Endothelial cell of umbilical vein (primary cell): ENCODE results near the gene ADD2.

Source experiments
- EZH2 ChIP-seq: IDR thresholded peaks from 2 replicates; pipeline ENCODE4 v1.6.1; 2012; ENCODE audit warnings: borderline replicate concordance, low read depth, mild to moderate bottlenecking, moderate library complexity, low read length, inconsistent platforms; ENCODE audit not compliant: severe bottlenecking
- FOS ChIP-seq: IDR thresholded peaks from 2 replicates; pipeline ENCODE4 v1.6.1; 2011; ENCODE audit warnings: mild to moderate bottlenecking, low read length, moderate library complexity, borderline replicate concordance; ENCODE audit not compliant: insufficient read depth
- JUN ChIP-seq: IDR thresholded peaks from 2 replicates; pipeline ENCODE4 v1.6.1; 2011; ENCODE audit warnings: borderline replicate concordance, low read depth; ENCODE audit not compliant: insufficient read length, insufficient read depth
- POLR2A ChIP-seq: IDR thresholded peaks from 2 replicates; pipeline ENCODE4 v1.6.1; 2012; ENCODE audit warnings: low read depth, mild to moderate bottlenecking, control low read depth, low read length
- POLR2AphosphoS5 ChIP-seq: IDR thresholded peaks from 2 replicates; pipeline ENCODE4 v1.6.1; 2012; ENCODE audit warnings: low read depth, mild to moderate bottlenecking, control low read depth, low read length, moderate library complexity; ENCODE audit not compliant: insufficient read depth
- TF ChIP-seq, protein P1 (sequence below), 2 donors: IDR thresholded peaks; 1 replicate in 1 of 2; 2 replicates in 1 of 2; pipeline ENCODE4 v1.5.1; 2011; ENCODE audit warnings: low read length in 2 of 2, mild to moderate bottlenecking in 2 of 2, moderate library complexity in 2 of 2, control low read depth in 1 of 2, inconsistent platforms in 1 of 2, low read depth in 1 of 2; ENCODE audit not compliant: insufficient read depth in 1 of 2; ENCODE audit errors: extremely low read depth in 1 of 2
- TF ChIP-seq, protein P2 (sequence below): IDR thresholded peaks from 2 replicates; pipeline ENCODE4 v1.6.1; 2011; ENCODE audit not compliant: insufficient read depth, insufficient read length

DNA sequence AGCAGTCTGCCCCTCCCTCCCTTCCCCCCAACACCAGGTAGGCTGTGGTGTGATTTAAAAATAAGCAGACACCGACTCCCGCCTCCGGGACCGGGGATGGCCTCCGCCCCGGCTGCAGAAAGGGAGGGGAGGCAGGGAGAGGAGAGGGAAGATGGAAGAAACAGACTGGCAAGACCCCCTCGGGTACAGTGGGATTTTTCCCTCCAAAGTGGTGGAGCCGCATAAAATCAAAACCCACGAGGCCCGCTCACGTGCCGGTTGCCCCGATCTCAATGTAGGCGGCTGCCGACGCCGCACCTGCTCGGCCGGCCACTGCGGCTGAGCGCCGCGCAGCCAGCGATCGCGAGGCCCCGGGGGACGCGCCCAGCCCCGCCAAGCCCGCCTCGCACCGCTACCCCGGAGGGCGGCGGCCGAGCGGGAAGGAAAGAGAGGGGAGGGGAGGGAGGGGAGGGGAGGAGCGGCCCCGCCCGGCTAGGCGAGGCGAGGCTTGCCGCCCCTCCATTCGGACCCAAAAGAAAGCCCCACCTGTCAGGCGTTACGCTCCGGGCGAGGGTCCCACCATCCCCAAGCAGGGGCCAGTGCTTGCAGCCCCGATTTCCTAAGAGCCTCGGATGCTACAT, 811 bp downstream of the ADD2 start:
- TF ChIP-seq, protein P1, sequence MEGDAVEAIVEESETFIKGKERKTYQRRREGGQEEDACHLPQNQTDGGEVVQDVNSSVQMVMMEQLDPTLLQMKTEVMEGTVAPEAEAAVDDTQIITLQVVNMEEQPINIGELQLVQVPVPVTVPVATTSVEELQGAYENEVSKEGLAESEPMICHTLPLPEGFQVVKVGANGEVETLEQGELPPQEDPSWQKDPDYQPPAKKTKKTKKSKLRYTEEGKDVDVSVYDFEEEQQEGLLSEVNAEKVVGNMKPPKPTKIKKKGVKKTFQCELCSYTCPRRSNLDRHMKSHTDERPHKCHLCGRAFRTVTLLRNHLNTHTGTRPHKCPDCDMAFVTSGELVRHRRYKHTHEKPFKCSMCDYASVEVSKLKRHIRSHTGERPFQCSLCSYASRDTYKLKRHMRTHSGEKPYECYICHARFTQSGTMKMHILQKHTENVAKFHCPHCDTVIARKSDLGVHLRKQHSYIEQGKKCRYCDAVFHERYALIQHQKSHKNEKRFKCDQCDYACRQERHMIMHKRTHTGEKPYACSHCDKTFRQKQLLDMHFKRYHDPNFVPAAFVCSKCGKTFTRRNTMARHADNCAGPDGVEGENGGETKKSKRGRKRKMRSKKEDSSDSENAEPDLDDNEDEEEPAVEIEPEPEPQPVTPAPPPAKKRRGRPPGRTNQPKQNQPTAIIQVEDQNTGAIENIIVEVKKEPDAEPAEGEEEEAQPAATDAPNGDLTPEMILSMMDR (IDR thresholded peaks at IDR 0.05; ENCODE audit: extremely low read depth in 1 of 2, insufficient read depth in 1 of 2, low read depth in 1 of 2, low read length in 2 of 2), result no peak
- no peak for TF ChIP-seq POLR2A
- TF ChIP-seq, protein P2, sequence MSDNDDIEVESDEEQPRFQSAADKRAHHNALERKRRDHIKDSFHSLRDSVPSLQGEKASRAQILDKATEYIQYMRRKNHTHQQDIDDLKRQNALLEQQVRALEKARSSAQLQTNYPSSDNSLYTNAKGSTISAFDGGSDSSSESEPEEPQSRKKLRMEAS, result no peak
- no peak for TF ChIP-seq EZH2
- no peak for TF ChIP-seq POLR2AphosphoS5
- TF ChIP-seq FOS, result no peak
- no peak for TF ChIP-seq JUN
